Calu3 (cell line): ENCODE results near the gene TMA16. TPM values are rescaled to one million over a fixed set of nuclear protein-coding genes. Genes with fewer than 3 reads are reported as not detected.

Experiments used
- BruUV-seq: library from RNA; stranded (reverse); fragments of 400-500 nt; replicated peaks from 2 replicates; lab custom pipeline; 2021; lab: Mats Ljungman, UMichigan
- CTCF ChIA-PET: fragments of 300-600 bp; sonication (Branson Sonifier 250); formaldehyde crosslinking; loops from one replicate; lab custom pipeline; 2022; ENCODE audit warnings: antibody characterized with exemption; lab: Charles Lee
- DNase-seq: peaks from one replicate; pipeline ENCODE4 v3.0.0; 2022
- H3K27ac Mint-ChIP-seq: one replicate; pipeline ENCODE4 v1.8.0; 2022; ENCODE audit warnings: mixed read lengths; ENCODE audit not compliant: unreplicated experiment
- H3K27me3 Mint-ChIP-seq: one replicate; pipeline ENCODE4 v1.8.0; 2022; ENCODE audit warnings: mixed read lengths; ENCODE audit not compliant: unreplicated experiment
- H3K36me3 Mint-ChIP-seq: one replicate; pipeline ENCODE4 v1.8.0; 2022; ENCODE audit warnings: mild to moderate bottlenecking, moderate library complexity, mixed read lengths; ENCODE audit not compliant: insufficient read depth, unreplicated experiment
- H3K4me1 Mint-ChIP-seq: one replicate; pipeline ENCODE4 v1.8.0; 2022; ENCODE audit warnings: mild to moderate bottlenecking, low read depth, mixed read lengths; ENCODE audit not compliant: unreplicated experiment
- H3K4me3 Mint-ChIP-seq: one replicate; pipeline ENCODE4 v1.8.0; 2022; ENCODE audit warnings: mild to moderate bottlenecking, low read depth, moderate library complexity, mixed read lengths; ENCODE audit not compliant: unreplicated experiment
- H3K9me3 Mint-ChIP-seq: one replicate; pipeline ENCODE4 v1.8.0; 2022; ENCODE audit warnings: low read depth, mixed read lengths; ENCODE audit not compliant: unreplicated experiment
- CTCF ChIP-seq: fragments of 200-600 bp; IDR thresholded peaks from one replicate; pipeline ENCODE4 v1.8.0; 2022; ENCODE audit warnings: antibody characterized with exemption; ENCODE audit not compliant: unreplicated experiment
- intact Hi-C: fragments of 100-400 bp; cut with micrococcal nuclease; formaldehyde crosslinking; loops from one replicate; pipeline ENCODE4 v1.10.0; 2022; ENCODE audit not compliant: unreplicated experiment
- total RNA-seq: library from RNA; stranded (reverse); gene quantifications from 2 replicates; pipeline ENCODE4 v1.2.3, GENCODE V29; 2022

TMA16 gene
- total RNA-seq, 1 experiment from 2014 or later: 44.1 TPM

- peak overlapping the region; percentile 99 for H3K4me3 Mint-ChIP-seq
- peaks cover 30% of the 10 kb centered on the region for H3K36me3 Mint-ChIP-seq
- peak overlapping the region; percentile 99 for H3K27ac Mint-ChIP-seq
- DNase-seq: no peak
- CTCF ChIA-PET: interaction anchor here (0.8 kb wide), 1 partner anchor 160 kb away, joined by 3 read pairs; no protein-coding TSS in a partner anchor
- H3K27me3 Mint-ChIP-seq: no peaks in the 10 kb centered on the region
- no peak for TF ChIP-seq CTCF
- no peaks in the 10 kb centered on the region for H3K9me3 Mint-ChIP-seq
- no TSS peak for BruUV-seq
- intact Hi-C loops: loop anchor here (5.0 kb wide), 2 partner anchors 91 to 161 kb away; partner anchors contain the start of gene NPY1R
- peaks cover 13% of the 10 kb centered on the region for H3K4me1 Mint-ChIP-seq
These were observed 1.5 kb upstream of the TMA16 start for GRCh38 chr4:163492951-163493504.

DNA sequence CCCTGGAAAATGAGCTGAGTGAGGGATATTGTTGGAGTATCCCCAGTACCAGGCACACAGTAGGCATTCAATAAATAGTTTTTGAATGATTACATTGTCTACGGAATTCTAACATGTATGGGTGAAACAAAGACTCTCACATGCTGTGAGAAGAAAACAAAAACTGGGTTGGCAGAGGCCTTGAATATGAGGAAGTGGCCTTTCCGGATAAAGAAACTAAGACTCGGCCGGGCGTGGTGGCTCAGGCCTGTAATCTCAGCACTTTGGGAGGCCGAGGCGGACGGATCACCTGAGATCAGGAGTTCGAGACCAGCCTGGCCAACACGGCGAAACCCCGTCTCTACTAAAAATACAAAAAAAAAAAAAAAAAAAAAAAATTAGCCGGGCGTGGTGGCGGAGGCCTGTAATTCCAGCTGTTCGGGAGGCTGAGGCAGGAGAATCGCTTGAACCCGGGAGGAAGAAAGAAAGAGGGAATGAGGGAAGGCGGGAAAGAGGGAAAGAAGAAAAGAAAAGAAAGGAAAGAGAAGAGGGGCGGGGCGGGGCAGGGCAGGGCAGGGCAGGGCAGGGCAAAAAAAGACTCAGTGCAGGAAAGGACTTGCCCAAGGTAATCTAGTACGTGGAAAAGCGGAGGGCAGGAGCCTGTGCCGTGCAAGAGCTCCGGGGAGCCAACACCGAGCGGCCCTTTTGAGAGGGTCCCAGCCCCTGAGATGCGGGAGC, 689 bp upstream of the TMA16 start:
- intact Hi-C loops: loop anchor here (2.0 to 5.0 kb wide), 3 partner anchors 92 to 162 kb away; partner anchors contain the start of gene NPY1R
- peak overlapping the region; percentile 99 for H3K27ac Mint-ChIP-seq
- peaks cover 15% of the 10 kb centered on the region for H3K4me1 Mint-ChIP-seq
- peak; percentile 4 for DNase-seq
- CTCF ChIA-PET: interaction anchor here (0.8 to 1.2 kb wide), 3 partner anchors 161 to 996 kb away, joined by 3 to 6 read pairs (median 5); partner anchors contain the start of gene NPY1R
- peak overlapping the region; percentile 99 for H3K4me3 Mint-ChIP-seq
- TSS peak; percentile 82 for BruUV-seq
- H3K9me3 Mint-ChIP-seq: no peaks in the 10 kb centered on the region
- TF ChIP-seq CTCF: no peak
- H3K27me3 Mint-ChIP-seq: no peaks in the 10 kb centered on the region
- peaks cover 30% of the 10 kb centered on the region for H3K36me3 Mint-ChIP-seq

GRCh38 chr4:163495900-163496299, 1.4 kb downstream of the TMA16 start:
- no peak for TF ChIP-seq CTCF
- intact Hi-C loops: loop anchor here (2.0 to 5.0 kb wide), 3 partner anchors 46 to 334 kb away; no protein-coding TSS in a partner anchor
- BruUV-seq: no TSS peak
- Mint-ChIP-seq H3K9me3 (no peaks in the 10 kb centered on the region), H3K36me3 (peaks cover 30% of the 10 kb centered on the region), H3K27me3 (no peaks in the 10 kb centered on the region), H3K4me1 (peaks cover 15% of the 10 kb centered on the region), H3K27ac (peak overlapping the region; percentile 99), H3K4me3 (peak overlapping the region; percentile 99)
- DNase-seq: no peak
- CTCF ChIA-PET: no interaction called here

DNA sequence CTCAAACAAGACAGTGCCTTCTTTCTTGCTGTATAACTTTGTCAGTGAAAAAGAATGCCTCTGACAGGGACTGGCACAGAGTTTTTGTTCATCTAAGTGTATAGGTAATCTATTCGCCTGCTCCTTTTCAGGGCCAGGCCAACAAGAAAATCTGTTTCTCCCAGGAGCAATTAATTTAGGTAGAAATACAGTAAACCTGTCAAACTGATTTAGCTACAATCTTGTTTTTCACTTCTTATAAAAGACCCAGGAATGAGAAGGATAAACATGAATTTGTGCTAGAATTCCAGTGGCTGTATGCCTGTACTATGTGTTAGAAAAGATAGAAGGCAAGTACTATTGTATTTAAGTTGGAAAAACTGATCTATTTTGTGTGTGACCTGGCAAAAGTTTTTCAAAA, 6.1 kb downstream of the TMA16 start:
- no peak for TF ChIP-seq CTCF
- no peaks in the 10 kb centered on the region for H3K27me3 Mint-ChIP-seq
- peaks cover 7% of the 10 kb centered on the region for H3K36me3 Mint-ChIP-seq
- DNase-seq: no peak
- intact Hi-C loops: no loop called here
- CTCF ChIA-PET: no interaction called here
- no peak overlapping the region for H3K27ac Mint-ChIP-seq
- peaks cover 27% of the 10 kb centered on the region for H3K4me1 Mint-ChIP-seq
- H3K9me3 Mint-ChIP-seq: no peaks in the 10 kb centered on the region
- H3K4me3 Mint-ChIP-seq: no peak overlapping the region
- no TSS peak for BruUV-seq
